Stimulated activated naive CD4-positive, alpha-beta T cell treated with Interleukin-2 at 50 U/mL for 16 hours (primary cell): Measurements from ENCODE around the gene SNX19.
A peak's percentile ranks its signal among the peaks of the same experiment; 100 is the strongest.

Experiments
- DNase-seq: peaks from one replicate; lab custom pipeline; 2025; lab: John Stamatoyannopoulos, UW

SNX19 gene

GRCh38 chr11:130907229-130907628 lies 9.1 kb downstream of the SNX19 start:
- no peak for DNase-seq

GRCh38 chr11:130906616-130907015 lies 9.7 kb downstream of the SNX19 start:
- no peak for DNase-seq

DNA sequence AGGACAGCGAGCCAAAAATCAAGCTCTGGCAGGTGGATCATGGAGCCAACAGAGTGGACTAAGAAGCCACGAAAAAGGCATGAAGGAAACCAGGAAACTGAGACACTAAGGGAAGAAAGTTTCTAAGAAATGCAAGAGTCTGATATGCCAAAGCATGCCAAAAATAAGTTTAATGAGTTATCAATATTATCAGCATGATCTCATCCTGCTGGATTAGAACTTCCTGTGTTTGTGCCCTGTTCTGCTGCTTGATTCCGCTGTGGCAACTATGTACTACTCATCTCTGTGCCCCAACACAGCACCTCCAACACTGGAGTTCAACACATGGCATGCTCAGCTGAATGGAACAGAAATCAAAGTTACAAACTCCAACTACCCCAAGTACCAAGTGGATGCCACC lies 10.8 kb downstream of the SNX19 start:
- DNase-seq: no peak

DNA sequence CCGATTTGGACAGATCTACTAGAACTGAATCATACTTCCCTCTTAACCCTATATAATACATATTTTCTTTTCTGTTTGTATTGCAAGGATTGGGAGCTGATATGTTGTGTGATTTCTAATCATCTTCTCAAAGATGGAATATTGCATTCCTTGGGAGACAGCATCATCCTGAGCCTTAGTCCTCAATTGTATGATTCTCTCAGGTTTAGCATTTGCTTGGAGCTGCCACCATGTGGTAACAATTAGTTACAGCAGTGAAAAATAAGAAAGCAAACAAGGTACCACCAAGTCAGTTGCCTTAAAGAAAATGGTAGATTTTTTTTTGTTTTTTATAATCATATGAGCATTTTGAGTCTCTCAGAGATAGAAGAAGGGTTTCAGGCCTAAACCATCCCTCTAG lies 11.9 kb downstream of the SNX19 start:
- no peak for DNase-seq

GRCh38 chr11:130902380-130902779 lies 13.9 kb downstream of the SNX19 start:
- no peak for DNase-seq

DNA sequence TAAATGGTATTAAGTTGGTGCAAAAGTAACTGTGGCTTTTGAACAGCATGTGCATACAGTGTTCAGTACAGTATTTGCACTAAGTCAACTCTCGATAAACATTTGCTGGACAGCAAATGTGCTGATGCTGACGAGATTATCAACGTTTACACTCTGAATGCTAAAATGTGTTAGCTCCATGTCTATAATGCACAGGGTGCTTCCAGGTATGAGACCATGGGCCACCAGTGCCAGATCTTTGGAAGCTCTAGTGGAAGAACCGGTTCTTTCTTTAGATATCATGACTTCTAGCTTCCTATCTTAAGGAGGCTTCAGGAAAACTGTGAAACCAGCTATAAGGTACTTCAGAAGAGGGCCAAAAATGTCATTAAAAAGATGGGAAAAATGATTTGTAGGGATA lies 17.2 kb downstream of the SNX19 start:
- DNase-seq: no peak

DNA sequence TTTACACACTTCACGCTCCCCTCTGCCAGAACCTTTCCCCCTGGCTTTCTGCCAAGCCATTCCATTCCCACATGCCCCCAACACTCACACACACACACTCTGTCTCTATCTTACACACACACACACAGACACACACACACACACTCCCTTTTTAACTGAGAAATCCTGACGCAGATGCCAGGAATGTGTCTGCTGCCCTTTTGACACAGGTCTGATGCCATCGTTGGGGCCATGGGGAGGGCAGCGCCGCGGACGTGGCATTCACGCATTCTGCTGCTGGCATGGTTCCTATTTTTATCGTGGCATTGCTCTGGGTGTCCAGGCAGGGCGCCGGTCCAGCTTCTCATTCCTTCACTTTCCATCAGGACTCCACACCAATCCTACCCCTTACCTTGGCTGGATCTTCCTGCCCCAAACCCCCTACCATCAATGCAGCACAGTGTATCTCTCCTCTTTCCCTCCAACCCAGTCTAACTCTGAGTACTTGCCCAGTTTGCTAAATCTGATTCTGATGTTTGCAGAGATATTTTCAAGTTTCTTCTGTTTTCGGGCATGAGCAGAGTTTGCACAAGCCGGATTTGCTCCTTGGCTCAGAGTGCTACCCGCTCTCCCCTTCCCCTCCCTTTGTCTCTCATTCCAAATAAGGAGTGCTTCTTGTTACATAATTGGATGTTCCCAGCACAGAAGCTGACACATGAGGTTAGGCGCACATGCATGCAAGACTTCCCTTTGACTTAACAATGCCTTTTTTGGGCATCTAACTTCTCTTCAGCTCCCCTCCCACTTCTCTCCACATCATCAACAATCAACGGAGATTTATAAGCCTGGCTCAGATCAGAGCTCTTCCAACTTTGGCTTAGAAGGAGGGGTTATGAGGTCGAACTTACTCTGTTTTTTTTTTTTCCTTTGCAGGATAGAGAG lies 18.8 kb downstream of the SNX19 start:
- no peak for DNase-seq

- peak; percentile 56 for DNase-seq
Measured at GRCh38 chr11:130894322-130895025, 21.8 kb downstream of the SNX19 start.

DNA sequence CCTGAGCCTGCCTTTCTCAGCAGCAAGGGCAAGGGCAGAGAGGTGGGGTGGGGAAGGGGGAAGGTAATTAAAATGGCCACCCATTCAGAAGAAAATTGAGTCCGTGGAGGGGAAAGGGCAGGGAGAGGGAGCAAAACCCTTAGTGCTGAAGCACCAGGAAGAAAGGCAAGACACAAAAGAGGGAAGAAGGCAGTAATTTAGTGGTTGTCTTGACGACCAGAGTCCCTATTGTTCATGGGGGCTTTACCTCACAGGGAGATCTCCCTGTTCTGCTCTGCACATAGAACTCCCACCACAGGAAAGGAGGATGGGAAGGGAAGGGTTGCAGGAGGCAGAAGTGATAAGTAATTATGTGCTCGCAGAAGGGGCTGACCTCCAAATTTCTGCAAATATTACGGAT lies 23.4 kb downstream of the SNX19 start:
- DNase-seq: no peak

GRCh38 chr11:130891326-130891725 lies 25.0 kb downstream of the SNX19 start:
- DNase-seq: no peak

DNA sequence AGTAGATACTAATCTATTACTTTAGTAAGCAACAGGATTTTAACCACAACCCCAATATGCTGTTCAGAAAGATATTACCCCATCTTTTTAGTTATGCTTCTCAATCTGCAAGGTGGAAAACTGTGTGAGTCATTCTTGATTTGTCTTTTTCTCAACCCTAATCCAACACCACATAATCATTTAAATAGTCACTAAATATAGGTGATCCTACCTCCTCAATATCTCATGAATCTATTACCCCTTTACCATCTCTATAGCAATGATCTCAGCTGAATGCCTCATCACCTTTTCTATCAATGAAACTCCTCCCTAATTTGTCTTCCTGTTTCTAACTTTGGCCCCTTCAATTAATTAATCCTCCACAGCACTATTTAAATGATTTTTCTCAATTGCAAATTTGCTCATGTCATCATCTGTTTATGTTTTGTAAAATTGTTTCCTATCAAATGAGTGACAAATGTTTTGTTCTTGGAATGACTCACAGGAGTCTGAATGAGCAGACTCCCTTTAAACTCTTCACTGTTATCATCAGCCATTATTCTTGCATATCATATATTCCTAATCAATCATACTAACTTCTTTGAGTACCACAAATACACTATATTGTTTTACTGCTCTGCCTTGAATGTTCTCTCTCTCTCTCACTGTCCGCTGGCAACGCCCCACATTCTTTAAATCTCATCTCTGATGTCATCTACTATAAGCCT lies 26.1 kb downstream of the SNX19 start:
- DNase-seq: no peak

GRCh38 chr11:130888790-130889189 lies 27.5 kb downstream of the SNX19 start:
- no peak for DNase-seq

GRCh38 chr11:130886704-130887103 lies 29.6 kb downstream of the SNX19 start:
- no peak for DNase-seq

GRCh38 chr11:130882138-130882551 lies 34.1 kb downstream of the SNX19 start:
- DNase-seq: no peak

GRCh38 chr11:130881475-130882137 lies 34.7 kb downstream of the SNX19 start:
- no peak for DNase-seq

- DNase-seq: no peak
Measured at GRCh38 chr11:130879836-130880235, 36.4 kb downstream of the SNX19 start.

- DNase-seq: no peak
Measured at GRCh38 chr11:130876931-130877915, 39.1 kb downstream of the SNX19 start.

- DNase-seq: no peak
Measured at GRCh38 chr11:130876100-130876499, 40.2 kb downstream of the SNX19 start.

- DNase-seq: no peak
Measured at GRCh38 chr11:130874955-130875531, 41.2 kb downstream of the SNX19 start.

GRCh38 chr11:130874396-130874795 lies 41.9 kb downstream of the SNX19 start:
- no peak for DNase-seq

DNA sequence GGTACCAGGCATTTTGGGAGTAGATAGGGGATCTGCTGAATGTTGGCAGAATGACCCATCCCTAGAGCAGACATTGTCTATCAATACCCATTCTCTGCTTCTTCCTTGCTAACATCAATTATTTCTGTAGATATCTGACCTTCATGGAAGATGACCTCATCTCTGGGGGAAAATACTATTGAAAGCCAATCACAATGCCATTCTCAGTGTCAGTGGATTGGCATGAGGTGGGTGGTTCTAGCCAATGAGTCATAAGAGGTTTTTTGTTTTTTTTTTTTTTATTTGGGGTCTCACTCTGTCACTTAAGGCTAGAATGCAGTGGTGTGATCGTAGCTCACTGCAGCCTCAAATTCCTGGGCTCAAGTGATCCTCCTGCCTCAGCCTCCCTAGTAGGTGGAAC lies 42.5 kb downstream of the SNX19 start:
- no peak for DNase-seq
